SK-N-SH treated with all-trans-retinoic acid at 6 μM for 48 hours (cell line): ENCODE results near the gene ACOX1.

ENCODE experiments used
- ATAC-seq: fragments of 200-7000 bp; cut with Tn5 transposase; 3 replicates; pipeline ENCODE4 v1.9.1; 2020; ENCODE audit warnings: mild to moderate bottlenecking, moderate library complexity
- ARNTL ChIP-seq: fragments of 450-650 bp; formaldehyde crosslinking; IDR thresholded peaks from 2 replicates; pipeline ENCODE4 v1.5.0; 2020; ENCODE audit warnings: low read depth, mild to moderate bottlenecking, moderate library complexity, borderline replicate concordance
- BACH2 ChIP-seq: fragments of 250-450 bp; sonication (Bioruptor Pico); IDR thresholded peaks from 2 replicates; pipeline ENCODE4 v1.9.0; 2021; ENCODE audit warnings: mild to moderate bottlenecking, borderline replicate concordance
- CREB5 ChIP-seq: fragments of 250-450 bp; sonication (Bioruptor Pico); IDR thresholded peaks from 2 replicates; pipeline ENCODE4 v1.5.1; 2020; ENCODE audit warnings: low read depth, mild to moderate bottlenecking, moderate library complexity
- CSDC2 ChIP-seq: fragments of 250-450 bp; sonication (Bioruptor Pico); IDR thresholded peaks from 2 replicates; pipeline ENCODE4 v1.5.0; 2020; ENCODE audit warnings: mild to moderate bottlenecking, moderate library complexity
- CSRNP3 ChIP-seq: fragments of 250-450 bp; sonication (Bioruptor Pico); IDR thresholded peaks from 2 replicates; pipeline ENCODE4 v1.5.1; 2021; ENCODE audit warnings: mild to moderate bottlenecking, moderate library complexity
- ESRRG ChIP-seq: fragments of 250-450 bp; sonication (Bioruptor Pico); IDR thresholded peaks from 2 replicates; pipeline ENCODE4 v1.6.1; 2021; ENCODE audit warnings: mild to moderate bottlenecking
- ISL1 ChIP-seq: fragments of 250-450 bp; sonication (Bioruptor Pico); IDR thresholded peaks from 2 replicates; pipeline ENCODE4 v2.1.2; 2022; ENCODE audit warnings: mild to moderate bottlenecking, moderate library complexity
- OSR1 ChIP-seq: fragments of 250-450 bp; sonication (Bioruptor Pico); IDR thresholded peaks from 2 replicates; pipeline ENCODE4 v1.8.0; 2022; ENCODE audit warnings: moderate library complexity, mild to moderate bottlenecking, inconsistent platforms
- PATZ1 ChIP-seq: fragments of 250-450 bp; sonication (Bioruptor Pico); IDR thresholded peaks from 2 replicates; pipeline ENCODE4 v1.8.0; 2020; ENCODE audit warnings: mild to moderate bottlenecking, moderate library complexity, borderline replicate concordance
- POU6F1 ChIP-seq: fragments of 250-450 bp; sonication (Bioruptor Pico); IDR thresholded peaks from 2 replicates; pipeline ENCODE4 v1.8.0; 2021; ENCODE audit warnings: low read depth, mild to moderate bottlenecking, moderate library complexity, borderline replicate concordance
- PPARA ChIP-seq: fragments of 250-450 bp; sonication (Bioruptor Pico); IDR thresholded peaks from 2 replicates; pipeline ENCODE4 v1.5.0; 2020; ENCODE audit warnings: mild to moderate bottlenecking, borderline replicate concordance
- RARB ChIP-seq: fragments of 250-450 bp; sonication (Bioruptor Pico); IDR thresholded peaks from 2 replicates; pipeline ENCODE4 v1.8.0; 2021; ENCODE audit warnings: mild to moderate bottlenecking, moderate library complexity
- SNAI2 ChIP-seq: fragments of 250-450 bp; sonication (Bioruptor Pico); IDR thresholded peaks from 2 replicates; pipeline ENCODE4 v1.5.0; 2020; ENCODE audit warnings: mild to moderate bottlenecking, moderate library complexity
- TCF4 ChIP-seq: fragments of 250-450 bp; sonication (Bioruptor Pico); IDR thresholded peaks from 2 replicates; pipeline ENCODE4 v1.8.0; 2021; ENCODE audit warnings: mild to moderate bottlenecking, moderate library complexity, borderline replicate concordance
- TOX ChIP-seq: fragments of 250-450 bp; sonication (Bioruptor Pico); IDR thresholded peaks from 2 replicates; pipeline ENCODE4 v1.8.0; 2021; ENCODE audit warnings: mild to moderate bottlenecking, moderate library complexity, borderline replicate concordance
- TSHZ2 ChIP-seq: fragments of 250-450 bp; sonication (Bioruptor Pico); IDR thresholded peaks from 2 replicates; pipeline ENCODE4 v1.5.0; 2020; ENCODE audit warnings: mild to moderate bottlenecking, moderate library complexity
- ZC3H10 ChIP-seq: fragments of 250-450 bp; sonication (Bioruptor Pico); IDR thresholded peaks from 2 replicates; pipeline ENCODE4 v1.5.1; 2021; ENCODE audit warnings: mild to moderate bottlenecking, moderate library complexity
- ZFP3 ChIP-seq: fragments of 250-450 bp; sonication (Bioruptor Pico); IDR thresholded peaks from 2 replicates; pipeline ENCODE4 v1.5.0; 2020; ENCODE audit warnings: mild to moderate bottlenecking, moderate library complexity
- ZFP30 ChIP-seq: fragments of 450-650 bp; formaldehyde crosslinking; IDR thresholded peaks from 2 replicates; pipeline ENCODE4 v1.5.0; 2022; ENCODE audit warnings: mild to moderate bottlenecking, moderate library complexity
- ZNF565 ChIP-seq: fragments of 450-650 bp; formaldehyde crosslinking; conservative IDR thresholded peaks from 2 replicates; pipeline ENCODE4 v1.5.0; 2020; ENCODE audit warnings: low read depth, mild to moderate bottlenecking, moderate library complexity
- ZNF70 ChIP-seq: fragments of 450-650 bp; formaldehyde crosslinking; IDR thresholded peaks from 2 replicates; pipeline ENCODE4 v1.5.0; 2020; ENCODE audit warnings: mild to moderate bottlenecking, moderate library complexity
- ZNF8 ChIP-seq: fragments of 450-650 bp; formaldehyde crosslinking; IDR thresholded peaks from 2 replicates; pipeline ENCODE4 v1.5.0; 2020; ENCODE audit warnings: mild to moderate bottlenecking, moderate library complexity

Gene ACOX1

GRCh38 chr17:75950855-75951554 lies 28.0 kb downstream of the ACOX1 start:
- ATAC-seq, result no peak; the same call in 2 of the 3 replicates
- TF ChIP-seq TSHZ2 (CRISPR knock-in tag) (no peak), ZNF70 (CRISPR knock-in tag) (peak; percentile 75)
- TF ChIP-seq, all 23 proteins: peak for 1

- TF ChIP-seq ZC3H10 (CRISPR knock-in tag), result no peak
- no peak for TF ChIP-seq RARB (CRISPR knock-in tag)
- no peak for TF ChIP-seq ISL1
- no peak for TF ChIP-seq TOX (CRISPR knock-in tag)
- TF ChIP-seq ZFP30 (CRISPR knock-in tag), result no peak
- TF ChIP-seq CSDC2 (CRISPR knock-in tag), result no peak
- no peak for TF ChIP-seq ZNF70 (CRISPR knock-in tag)
- no peak for TF ChIP-seq POU6F1
- no peak for TF ChIP-seq ARNTL (CRISPR knock-in tag)
- no peak for TF ChIP-seq TCF4
- TF ChIP-seq CREB5 (CRISPR knock-in tag), result no peak
- TF ChIP-seq ZNF565, result no peak
- no peak for TF ChIP-seq PPARA (CRISPR knock-in tag)
- no peak for TF ChIP-seq SNAI2 (CRISPR knock-in tag)
- TF ChIP-seq CSRNP3 (CRISPR knock-in tag), result no peak
- no peak for TF ChIP-seq ESRRG
- TF ChIP-seq ZFP3 (CRISPR knock-in tag), result no peak
- TF ChIP-seq OSR1 (CRISPR knock-in tag), result no peak
- no peak for TF ChIP-seq TSHZ2 (CRISPR knock-in tag)
- TF ChIP-seq BACH2, result no peak
- TF ChIP-seq, all 23 proteins: peak for 0
- no peak for ATAC-seq
These were observed 28.5 kb downstream of the ACOX1 start for GRCh38 chr17:75950421-75950820.

GRCh38 chr17:75945211-75945610 lies 33.8 kb downstream of the ACOX1 start:
- ATAC-seq, result no peak
- TF ChIP-seq ISL1 (no peak), CSDC2 (CRISPR knock-in tag) (no peak), PATZ1 (CRISPR knock-in tag) (no peak), PPARA (CRISPR knock-in tag) (no peak), BACH2 (no peak), CSRNP3 (CRISPR knock-in tag) (no peak), ZFP3 (CRISPR knock-in tag) (no peak), ZNF70 (CRISPR knock-in tag) (no peak), ZFP30 (CRISPR knock-in tag) (no peak), POU6F1 (no peak), RARB (CRISPR knock-in tag) (no peak), ZNF8 (CRISPR knock-in tag) (no peak), ESRRG (no peak)
